Muscle layer of colon (tissue), 2 donors: ENCODE data around the gene PLBD1.

Source experiments
- H3K27ac ChIP-seq: one replicate; pipeline ENCODE4 v1.7.0; 2013; ENCODE audit warnings: low read depth, mild to moderate bottlenecking, low read length, moderate library complexity
- H3K27me3 ChIP-seq, 2 donors: one replicate each; pipeline ENCODE4 v1.7.0; 2013; ENCODE audit warnings: low read length in 2 of 2, mild to moderate bottlenecking in 2 of 2; ENCODE audit not compliant: insufficient read depth in 2 of 2, control insufficient read depth in 1 of 2
- H3K36me3 ChIP-seq: one replicate; pipeline ENCODE4 v1.7.0; 2013; ENCODE audit warnings: mild to moderate bottlenecking, low read length; ENCODE audit not compliant: insufficient read depth
- H3K4me1 ChIP-seq: one replicate; pipeline ENCODE4 v1.7.0; 2013; ENCODE audit warnings: mild to moderate bottlenecking, low read length; ENCODE audit not compliant: insufficient read depth
- H3K4me3 ChIP-seq, 2 donors: one replicate each; pipeline ENCODE4 v1.7.0; 2013; ENCODE audit warnings: low read length in 2 of 2, low read depth in 1 of 2, mild to moderate bottlenecking in 1 of 2, moderate library complexity in 1 of 2
- H3K9ac ChIP-seq: one replicate; pipeline ENCODE4 v1.7.0; 2013; ENCODE audit warnings: low read length
- H3K9me3 ChIP-seq: one replicate; pipeline ENCODE4 v1.7.0; 2013; ENCODE audit warnings: mild to moderate bottlenecking, low read length
- donor health status: abdominal sarcoma.
- donor health status: Adenocarcinoma of cecum.

PLBD1 gene, protein sequence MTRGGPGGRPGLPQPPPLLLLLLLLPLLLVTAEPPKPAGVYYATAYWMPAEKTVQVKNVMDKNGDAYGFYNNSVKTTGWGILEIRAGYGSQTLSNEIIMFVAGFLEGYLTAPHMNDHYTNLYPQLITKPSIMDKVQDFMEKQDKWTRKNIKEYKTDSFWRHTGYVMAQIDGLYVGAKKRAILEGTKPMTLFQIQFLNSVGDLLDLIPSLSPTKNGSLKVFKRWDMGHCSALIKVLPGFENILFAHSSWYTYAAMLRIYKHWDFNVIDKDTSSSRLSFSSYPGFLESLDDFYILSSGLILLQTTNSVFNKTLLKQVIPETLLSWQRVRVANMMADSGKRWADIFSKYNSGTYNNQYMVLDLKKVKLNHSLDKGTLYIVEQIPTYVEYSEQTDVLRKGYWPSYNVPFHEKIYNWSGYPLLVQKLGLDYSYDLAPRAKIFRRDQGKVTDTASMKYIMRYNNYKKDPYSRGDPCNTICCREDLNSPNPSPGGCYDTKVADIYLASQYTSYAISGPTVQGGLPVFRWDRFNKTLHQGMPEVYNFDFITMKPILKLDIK

DNA sequence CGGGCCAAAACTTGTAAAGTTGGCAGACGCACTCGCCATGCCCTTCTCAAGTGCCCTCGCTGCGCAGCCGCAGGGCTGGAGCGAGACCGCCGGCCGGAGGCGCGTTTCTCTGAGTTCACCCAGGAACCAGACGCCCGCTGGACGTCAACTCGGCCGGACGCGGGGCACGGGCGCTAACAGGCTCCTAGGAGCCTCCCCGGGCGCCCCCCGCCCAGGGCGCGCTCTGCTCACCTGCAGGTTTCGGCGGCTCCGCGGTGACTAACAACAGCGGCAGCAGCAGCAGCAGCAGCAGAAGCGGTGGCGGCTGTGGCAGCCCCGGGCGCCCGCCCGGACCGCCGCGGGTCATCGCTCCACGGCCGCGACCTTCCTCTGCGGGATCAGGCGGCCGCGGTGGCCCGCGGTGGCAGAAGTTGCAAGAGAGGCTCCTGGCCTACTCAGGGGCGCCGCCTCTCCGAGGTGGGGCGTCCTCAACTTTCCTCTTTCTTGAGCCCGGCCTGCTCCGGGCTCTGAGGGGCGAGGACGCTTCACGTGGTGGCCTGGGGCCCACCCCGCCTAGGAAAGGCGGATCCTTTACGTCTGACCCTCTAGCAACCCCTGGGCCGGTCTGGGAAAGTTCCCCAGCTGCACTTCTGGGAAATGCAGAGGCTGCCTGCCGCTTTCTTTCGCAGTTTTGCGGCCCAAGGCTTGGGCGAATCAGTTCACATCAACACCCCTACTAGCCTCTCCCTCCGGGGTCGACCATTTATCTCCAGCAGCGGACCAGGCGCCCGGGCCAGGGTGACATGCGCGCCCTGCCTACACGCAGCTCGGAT lies at the start of gene PLBD1:
PLBD1 (minus strand) TSS at position 533 of the 812 bp plus-strand sequence; CDS start at position 346, 187 bp downstream.
- peak within 1 kb of the TSS; percentile 50 to 65 for H3K4me3 ChIP-seq
- peak within 1 kb of the TSS; percentile 82 for H3K27ac ChIP-seq
- peaks cover 3% of the 10 kb centered on the region for H3K4me1 ChIP-seq
- H3K36me3 ChIP-seq = no peaks in the 10 kb centered on the region
- no peaks in the 10 kb centered on the region for H3K27me3 ChIP-seq
- peak within 1 kb of the TSS; percentile 44 for H3K9ac ChIP-seq
- no peaks in the 10 kb centered on the region for H3K9me3 ChIP-seq

DNA sequence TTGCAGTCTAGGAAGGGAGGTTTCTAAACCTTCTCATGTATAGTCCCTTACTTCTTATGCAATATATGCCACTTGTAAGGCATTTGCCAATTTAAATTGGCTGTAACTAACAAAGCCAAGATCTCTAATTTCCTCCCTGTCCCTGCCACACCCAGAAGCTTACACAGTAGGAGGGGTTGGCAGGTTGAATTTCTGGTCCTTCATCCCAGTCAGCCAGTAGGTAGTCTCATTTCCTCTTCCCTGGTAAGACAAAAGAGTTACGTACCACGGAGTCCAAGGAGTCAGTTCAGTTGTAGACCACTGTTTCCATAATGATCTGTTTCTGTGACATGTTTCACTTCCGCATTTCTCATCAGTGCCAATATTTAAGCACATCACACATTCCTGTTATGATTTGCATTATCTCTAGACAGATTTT lies 47.0 kb upstream of the PLBD1 start:
- Histone ChIP-seq H3K9me3 (peaks cover 4% of the 10 kb centered on the region), H3K9ac (no peak overlapping the region), H3K4me1 (peaks cover 12% of the 10 kb centered on the region), H3K36me3 (no peaks in the 10 kb centered on the region), H3K27me3 (no peaks in the 10 kb centered on the region), H3K4me3 (no peak overlapping the region), H3K27ac (no peak overlapping the region)

DNA sequence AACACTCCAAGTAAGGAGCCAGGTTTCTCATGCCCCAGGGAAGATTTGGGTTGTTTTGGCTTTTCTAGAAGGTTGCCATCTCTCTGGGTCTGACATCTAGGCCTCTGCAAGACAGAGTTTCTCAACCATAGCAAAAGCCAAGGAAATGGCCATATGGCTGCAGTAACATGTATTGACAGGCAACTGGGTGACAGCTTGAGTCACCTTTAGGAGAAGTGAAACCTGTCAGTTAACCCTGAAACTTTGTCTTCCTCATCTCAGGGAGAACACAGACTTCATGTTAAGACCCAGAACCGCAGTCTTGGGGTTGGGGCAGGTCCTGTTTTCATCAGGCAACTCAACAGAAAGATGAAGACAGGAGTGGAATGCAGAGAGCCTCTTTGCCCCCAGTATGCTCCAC lies 46.0 kb upstream of the PLBD1 start:
- no peaks in the 10 kb centered on the region for H3K36me3 ChIP-seq
- H3K4me3 ChIP-seq = no peak overlapping the region
- H3K4me1 ChIP-seq = peaks cover 12% of the 10 kb centered on the region
- no peak overlapping the region for H3K9ac ChIP-seq
- H3K27ac ChIP-seq = peak overlapping the region; percentile 1
- no peaks in the 10 kb centered on the region for H3K27me3 ChIP-seq
- H3K9me3 ChIP-seq = peaks cover 4% of the 10 kb centered on the region

DNA sequence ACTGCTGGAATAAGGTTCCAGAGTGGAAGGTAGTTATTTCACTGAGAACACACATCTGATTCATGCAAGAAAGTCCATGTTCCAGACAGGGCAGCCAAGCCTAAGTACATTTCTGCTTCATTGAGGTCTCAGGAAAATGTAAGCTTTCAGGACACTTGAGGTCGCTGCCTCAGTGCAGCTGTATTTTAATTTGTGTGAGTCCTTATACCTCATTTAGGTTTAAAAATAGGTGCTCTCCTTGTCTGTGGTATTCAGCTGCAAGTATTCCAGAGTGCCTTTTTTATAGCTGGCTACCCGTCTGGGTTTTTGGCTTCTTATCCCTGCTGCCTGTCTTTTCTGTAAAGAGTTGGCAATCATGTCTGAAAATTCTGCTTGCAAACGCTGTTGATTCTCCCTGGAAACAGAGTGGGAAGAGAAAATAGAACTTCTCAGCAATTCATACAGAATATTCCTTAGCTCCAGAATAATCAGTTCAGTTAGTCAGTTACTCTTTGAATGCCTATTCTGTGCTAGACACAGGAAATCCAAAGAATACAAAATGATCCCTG lies 45.3 kb upstream of the PLBD1 start:
- H3K27ac ChIP-seq = peak overlapping the region; percentile 1
- H3K36me3 ChIP-seq = no peaks in the 10 kb centered on the region
- H3K27me3 ChIP-seq = no peaks in the 10 kb centered on the region
- peaks cover 4% of the 10 kb centered on the region for H3K9me3 ChIP-seq
- H3K4me3 ChIP-seq = no peak overlapping the region
- no peak overlapping the region for H3K9ac ChIP-seq
- peaks cover 12% of the 10 kb centered on the region for H3K4me1 ChIP-seq

DNA sequence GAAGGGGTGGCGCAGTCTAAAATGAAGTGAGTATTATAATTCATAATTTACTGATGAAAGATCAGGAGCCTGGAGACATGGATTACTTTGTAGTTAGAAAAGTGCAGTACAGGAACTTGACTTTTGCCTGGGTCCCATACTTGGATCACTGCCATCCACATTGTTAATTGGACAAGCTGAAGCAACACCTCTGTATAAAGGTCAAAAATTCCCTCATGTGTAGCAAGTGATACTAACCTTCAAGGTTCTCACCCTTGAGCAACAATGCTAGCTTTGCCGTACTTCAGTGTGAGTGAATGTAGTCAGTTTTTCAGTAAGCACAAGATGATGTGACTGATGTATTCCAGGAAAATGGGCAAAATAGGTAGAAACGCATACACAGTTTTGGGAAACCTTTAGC lies 44.6 kb upstream of the PLBD1 start:
- H3K4me3 ChIP-seq = no peak overlapping the region
- H3K9me3 ChIP-seq = peaks cover 4% of the 10 kb centered on the region
- no peaks in the 10 kb centered on the region for H3K36me3 ChIP-seq
- no peak overlapping the region for H3K9ac ChIP-seq
- H3K4me1 ChIP-seq = peaks cover 12% of the 10 kb centered on the region
- H3K27ac ChIP-seq = no peak overlapping the region
- H3K27me3 ChIP-seq = no peaks in the 10 kb centered on the region

DNA sequence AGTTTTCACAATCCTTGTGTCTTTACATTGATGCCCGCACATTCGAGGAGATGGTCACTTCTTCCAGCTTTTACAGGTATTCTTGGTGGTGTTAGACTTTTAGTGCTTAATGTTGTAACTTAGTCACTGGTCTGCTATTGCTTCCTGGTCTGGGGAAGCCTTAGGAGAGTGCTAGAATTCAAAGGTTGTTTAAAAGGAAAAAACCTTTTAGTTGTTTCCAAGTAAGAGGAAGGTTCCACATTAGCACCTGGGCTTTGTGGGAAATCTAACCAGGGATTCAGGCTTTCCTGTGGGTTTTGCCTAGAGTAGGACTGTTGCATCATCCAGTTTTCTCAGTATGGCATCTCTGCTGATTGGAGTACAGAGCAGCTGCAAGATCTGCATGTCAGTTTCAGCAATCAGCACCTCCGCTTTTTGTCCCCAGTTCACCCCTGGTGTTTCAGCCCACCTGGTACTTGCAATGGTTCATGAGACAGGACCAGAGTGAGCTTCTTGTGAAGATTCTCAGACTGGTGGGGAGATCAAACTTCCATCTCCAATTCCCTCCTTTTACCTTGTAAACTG lies 44.0 kb upstream of the PLBD1 start:
- H3K9ac ChIP-seq = no peak overlapping the region
- H3K4me3 ChIP-seq = no peak overlapping the region
- H3K9me3 ChIP-seq = peaks cover 4% of the 10 kb centered on the region
- no peak overlapping the region for H3K27ac ChIP-seq
- H3K36me3 ChIP-seq = no peaks in the 10 kb centered on the region
- H3K4me1 ChIP-seq = peaks cover 12% of the 10 kb centered on the region
- no peaks in the 10 kb centered on the region for H3K27me3 ChIP-seq

DNA sequence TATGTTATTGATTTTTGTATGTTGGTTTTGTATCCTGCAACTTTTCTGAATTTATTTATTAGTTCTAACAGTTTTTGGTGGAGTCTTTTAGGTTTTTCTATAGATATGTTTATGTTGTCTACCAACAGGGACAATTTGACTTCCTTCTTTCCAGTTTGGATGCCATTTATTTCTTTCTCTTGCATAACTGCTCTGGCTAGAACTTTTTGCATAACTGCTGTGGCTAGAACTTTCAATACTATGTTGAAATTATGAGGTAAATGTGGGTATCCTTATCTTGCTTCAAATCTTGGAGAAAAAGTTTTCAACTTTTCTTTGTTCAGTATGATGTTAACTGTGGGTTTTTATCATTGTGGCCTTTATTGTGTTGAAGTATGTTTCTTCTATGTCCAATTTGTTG lies 39.9 kb upstream of the PLBD1 start:
- H3K27ac ChIP-seq = no peak overlapping the region
- H3K9me3 ChIP-seq = peaks cover 10% of the 10 kb centered on the region
- H3K9ac ChIP-seq = no peak overlapping the region

DNA sequence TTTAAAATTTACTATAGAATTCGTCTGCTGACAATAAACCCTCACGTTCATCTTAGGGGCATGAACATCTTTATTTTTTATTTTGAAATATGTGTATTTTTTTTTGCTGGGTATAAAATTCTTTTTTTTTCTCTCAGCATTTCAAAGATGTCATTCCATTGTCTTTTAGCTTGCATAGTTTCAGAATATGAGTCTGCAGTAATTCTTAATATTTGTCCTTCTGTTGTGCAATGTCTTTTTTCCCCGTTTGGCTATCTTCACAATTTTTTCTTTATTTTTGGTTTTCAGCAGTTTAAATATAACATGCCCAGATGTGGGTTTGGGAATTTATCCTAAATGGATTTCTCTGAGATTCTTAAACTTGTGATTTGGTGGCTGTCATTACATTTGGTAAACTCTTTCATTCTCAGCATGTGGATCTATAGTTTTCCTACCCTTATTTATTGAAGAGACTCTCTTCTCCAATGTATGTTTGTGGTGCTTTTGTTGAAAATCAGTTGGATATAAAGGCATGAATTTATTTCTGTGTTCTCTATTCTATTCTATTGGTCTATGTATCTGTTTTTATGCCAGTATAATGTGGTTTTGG lies 37.8 kb upstream of the PLBD1 start:
- Histone ChIP-seq H3K27ac (no peak overlapping the region), H3K4me3 (no peak overlapping the region), H3K27me3 (no peaks in the 10 kb centered on the region), H3K9ac (no peak overlapping the region), H3K9me3 (peaks cover 6% of the 10 kb centered on the region), H3K4me1 (no peaks in the 10 kb centered on the region), H3K36me3 (no peaks in the 10 kb centered on the region)

More for the DNA sequence above, 39.9 kb upstream of the PLBD1 start:
- no peak overlapping the region for H3K4me3 ChIP-seq
- H3K4me1 ChIP-seq = no peaks in the 10 kb centered on the region
- no peaks in the 10 kb centered on the region for H3K27me3 ChIP-seq
- H3K36me3 ChIP-seq = no peaks in the 10 kb centered on the region

DNA sequence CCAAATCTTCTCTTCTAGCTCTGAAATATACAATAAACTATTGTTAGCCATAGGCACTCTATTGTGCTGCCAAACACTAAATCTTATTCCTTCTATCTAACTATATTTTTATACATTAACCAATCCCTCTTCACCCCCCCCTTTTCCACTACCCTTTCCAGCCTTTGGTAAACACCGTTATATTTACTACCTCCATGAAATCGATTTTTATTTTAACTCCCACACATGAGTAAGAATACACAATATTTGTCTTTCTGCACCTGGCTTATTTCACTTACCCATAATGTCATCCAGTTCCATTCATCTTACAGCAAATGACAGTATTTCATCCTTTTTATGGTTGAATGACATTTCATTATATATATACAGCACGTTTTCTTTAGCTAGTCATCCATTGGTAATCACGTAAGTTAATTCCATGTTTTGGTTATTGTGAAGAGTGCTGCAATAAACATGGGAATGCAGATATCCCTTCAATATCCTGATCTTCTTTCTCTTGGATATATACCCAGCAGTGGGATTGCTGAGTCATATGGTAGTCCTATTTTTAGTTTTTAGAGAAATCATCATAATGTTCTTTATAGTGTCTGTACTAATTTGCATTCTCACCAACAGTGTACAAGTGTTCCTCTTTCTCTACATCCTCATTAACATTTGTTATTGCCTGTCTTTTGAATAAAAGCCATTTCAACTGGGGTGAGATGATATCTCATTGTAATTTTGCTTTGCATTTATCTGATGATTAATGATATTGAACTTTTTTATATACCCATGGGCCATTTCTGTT lies 34.2 kb upstream of the PLBD1 start:
- Histone ChIP-seq H3K27me3 (no peaks in the 10 kb centered on the region), H3K4me3 (no peak overlapping the region), H3K27ac (no peak overlapping the region), H3K4me1 (no peaks in the 10 kb centered on the region), H3K36me3 (no peaks in the 10 kb centered on the region), H3K9ac (no peak overlapping the region), H3K9me3 (peaks cover 9% of the 10 kb centered on the region)

DNA sequence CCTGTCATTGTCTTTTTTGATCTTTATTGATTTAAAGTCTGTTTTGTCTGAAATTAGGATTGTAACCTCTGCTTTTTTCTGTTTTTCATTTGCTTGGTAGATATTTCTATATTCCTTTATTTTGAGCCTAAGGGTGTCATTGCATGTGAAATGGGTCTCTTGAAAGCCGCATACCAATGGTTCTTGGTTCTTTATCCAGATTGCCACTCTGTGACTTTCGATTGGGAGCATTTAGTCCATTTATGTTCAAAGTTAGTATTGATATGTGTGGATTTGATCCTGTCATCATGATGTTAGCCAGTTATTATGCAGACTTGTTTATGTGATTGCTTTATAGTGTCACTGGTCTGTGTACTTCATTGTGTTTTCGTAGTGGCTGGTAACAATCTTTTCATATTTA lies 29.8 kb upstream of the PLBD1 start:
- Histone ChIP-seq H3K4me3 (no peak overlapping the region), H3K27me3 (no peaks in the 10 kb centered on the region), H3K9ac (no peak overlapping the region), H3K9me3 (peaks cover 3% of the 10 kb centered on the region), H3K27ac (no peak overlapping the region), H3K36me3 (no peaks in the 10 kb centered on the region), H3K4me1 (no peaks in the 10 kb centered on the region)
